NCI-H128 (cell line): ENCODE measurements around the gene TMEM63A.
"Not testable (repeated sequence)": the region's sequence is repeated elsewhere in the genome, so short reads cannot be mapped to it uniquely, and the experiment has no call there.

Source experiments
- DNase-seq: peaks from one replicate; lab custom pipeline; 2025; ENCODE audit not compliant: unreplicated experiment; lab: John Stamatoyannopoulos, UW

Gene TMEM63A

DNA sequence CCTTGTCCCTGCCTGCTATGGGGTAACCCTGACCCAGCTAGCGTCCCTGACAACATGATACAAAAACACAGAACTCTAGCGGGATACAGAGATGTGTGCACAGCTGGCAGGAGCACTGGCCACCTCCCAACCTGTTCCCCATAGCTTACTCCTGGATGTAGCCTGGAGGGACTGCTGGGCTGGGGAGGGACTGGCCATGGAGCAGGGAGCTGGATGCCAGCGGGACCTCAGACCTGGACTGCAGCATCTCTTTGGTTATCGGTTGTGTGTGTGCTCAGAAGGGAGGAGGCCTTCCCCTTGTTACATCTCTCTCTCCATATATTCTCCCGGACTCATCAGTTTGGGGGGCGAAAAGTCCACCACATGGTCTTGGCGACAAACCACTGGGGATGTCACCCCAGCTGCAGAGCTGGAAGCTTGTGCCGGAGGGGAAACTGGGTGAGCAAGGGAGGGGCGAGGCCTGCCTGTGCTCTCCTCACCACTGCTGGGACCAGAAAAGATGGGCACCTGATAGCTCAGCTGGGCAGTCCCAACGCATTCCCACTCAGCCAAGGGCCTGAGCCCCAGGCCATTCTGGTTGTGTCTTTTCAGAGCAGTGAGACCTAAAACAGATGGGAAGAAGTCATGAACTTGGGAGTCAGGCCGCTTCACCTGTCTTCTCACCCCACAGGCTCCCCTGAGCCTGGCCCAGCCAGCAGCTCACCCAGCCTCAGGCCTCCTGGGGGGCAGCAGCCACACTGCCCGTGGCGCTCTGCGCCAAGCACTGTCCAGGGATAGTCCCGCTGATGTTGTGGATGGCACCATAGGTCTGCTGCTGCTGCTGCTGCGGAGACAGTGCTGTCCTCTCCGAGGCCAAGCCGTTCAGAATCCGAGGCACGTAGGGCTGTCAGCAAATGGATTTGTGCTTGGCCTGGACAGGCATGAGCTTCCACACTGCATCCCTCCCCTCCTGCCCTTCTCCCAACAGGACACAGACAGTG lies 35.6 kb downstream of the TMEM63A start:
- no peak for DNase-seq

DNA sequence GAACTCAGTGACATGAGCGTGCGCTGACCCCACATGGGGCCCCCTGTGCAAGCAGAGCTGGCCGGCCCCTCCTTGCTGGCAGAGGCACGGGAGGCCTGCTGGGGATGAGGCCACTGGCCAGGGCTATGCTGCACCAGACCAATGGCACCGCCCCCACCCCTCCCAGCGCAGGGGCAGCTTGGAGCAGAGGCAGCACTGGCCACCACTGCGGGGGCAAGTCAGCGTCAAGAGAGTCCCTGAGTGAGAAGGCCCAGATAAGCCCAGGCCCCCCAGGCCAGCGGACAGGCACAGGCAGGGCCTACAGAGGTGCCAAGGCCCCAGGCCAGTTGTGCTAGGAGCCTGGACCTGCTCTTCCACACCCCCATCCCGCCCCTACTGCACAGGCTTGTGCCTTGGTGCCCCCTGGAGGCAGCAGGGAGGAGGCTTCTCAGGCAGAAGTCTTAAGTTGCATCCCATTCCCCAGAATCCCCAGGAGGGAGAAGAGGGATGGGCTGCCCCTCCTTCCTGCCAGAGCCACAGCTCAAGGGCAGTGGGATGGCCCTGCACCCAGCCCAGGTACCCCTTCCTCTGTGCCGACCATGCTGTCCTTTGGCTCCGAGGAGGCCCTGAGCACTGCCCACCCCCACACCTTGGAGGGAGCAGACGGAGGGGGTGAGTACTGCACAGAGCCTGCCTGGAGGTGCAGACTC lies 36.5 kb downstream of the TMEM63A start:
- peak; percentile 47 for DNase-seq

DNA sequence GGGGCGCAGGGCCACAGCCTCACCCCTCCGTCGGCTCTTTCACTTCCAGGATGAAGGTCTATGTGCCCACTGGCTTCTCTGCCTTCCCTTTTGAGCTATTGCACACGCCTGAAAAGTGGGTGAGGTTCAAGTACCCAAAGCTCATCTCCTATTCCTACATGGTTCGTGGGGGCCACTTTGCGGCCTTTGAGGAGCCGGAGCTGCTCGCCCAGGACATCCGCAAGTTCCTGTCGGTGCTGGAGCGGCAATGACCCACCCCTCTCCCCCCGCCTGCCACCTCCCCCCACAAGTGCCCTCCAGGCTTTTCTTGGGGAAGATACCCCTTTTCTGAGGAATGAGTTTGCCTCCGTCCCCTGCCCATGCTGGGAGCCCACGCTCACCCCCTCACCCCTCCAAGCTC lies 37.1 kb downstream of the TMEM63A start:
- no peak for DNase-seq

DNA sequence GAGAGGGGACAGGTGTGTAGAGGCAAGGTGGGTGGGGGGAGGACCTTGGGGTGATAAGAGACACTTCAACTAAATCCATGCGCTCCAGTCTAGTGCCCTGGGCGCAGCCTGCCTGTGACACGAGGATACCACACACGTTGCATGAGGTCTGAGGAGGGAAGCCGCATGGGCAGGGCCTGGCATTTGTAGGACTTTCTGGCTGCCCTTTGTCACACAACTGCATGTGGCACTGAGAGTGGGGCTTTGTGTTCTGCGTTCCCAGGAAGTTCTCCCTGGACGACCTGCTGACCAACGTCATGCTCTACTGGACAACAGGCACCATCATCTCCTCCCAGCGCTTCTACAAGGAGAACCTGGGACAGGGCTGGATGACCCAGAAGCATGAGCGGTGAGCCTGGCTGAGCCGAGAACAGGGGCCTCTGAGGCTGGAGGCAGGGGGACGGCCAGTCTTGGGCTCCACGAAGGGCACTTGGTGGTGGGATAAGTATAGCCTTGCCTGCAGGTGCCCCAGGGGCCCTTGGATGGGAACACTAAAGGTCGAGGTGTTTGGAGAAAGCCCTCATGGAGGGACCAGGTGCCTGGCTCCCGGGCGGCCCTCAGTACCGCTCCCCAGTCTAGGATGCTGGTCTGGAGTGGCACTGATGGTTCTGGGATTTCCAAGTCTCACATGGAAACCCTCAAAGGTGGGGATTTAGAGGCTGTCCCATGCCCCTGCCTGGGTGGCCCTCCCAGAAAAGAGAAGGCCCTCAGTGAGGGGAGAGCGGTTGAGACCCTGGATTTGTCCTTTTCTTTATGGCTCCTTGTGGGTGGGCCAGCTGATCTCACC lies 37.7 kb downstream of the TMEM63A start:
- DNase-seq = no peak

DNA sequence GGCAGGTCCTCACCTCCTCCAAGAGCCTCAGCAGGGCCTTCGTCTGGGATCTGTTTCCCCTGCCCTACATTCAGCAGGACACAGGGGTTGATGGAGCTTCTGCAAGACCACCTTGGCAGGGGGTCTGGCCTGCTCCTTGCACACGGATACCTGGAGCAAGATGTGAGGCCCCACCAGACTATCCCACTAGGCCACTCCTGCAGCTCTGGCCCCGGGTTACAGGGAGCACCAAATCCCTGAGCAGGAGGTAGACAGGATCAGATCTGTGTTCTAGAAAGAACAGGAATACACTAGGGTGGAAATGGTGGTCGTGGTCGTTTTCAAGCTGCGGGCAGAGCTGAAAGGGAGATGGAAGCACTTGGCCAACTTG lies 38.8 kb downstream of the TMEM63A start:
- no peak for DNase-seq

DNA sequence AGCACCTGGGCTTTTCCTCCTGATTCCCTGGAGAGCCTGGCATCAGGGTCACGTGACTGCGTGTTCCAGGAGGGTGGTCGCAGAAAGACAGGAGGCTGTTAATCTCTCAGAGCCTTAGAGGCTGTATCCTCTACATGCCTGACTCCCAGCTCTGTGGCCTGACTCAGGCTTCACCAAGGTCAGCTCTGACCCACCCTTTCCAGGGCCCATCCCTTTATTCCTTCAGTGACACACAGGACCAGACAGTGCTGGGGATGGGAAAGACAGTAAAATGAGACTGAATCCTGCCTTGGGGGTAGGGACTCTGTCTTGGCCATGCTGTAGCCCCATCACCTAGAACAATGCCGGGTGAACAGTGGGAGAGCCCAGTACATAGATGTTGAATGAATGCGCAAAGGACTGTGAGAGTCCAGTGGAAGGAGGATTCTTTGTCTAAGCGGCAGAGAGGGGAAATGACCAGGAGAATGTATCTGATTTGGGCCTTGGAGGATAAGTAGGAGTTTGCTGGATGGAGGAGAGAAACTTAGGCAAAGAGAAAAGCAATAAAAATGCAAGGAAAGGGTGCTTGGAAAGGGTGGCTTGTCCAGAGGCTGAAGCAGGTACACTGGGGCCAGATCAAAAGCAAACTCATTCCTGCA lies 39.3 kb downstream of the TMEM63A start:
- no peak for DNase-seq

DNA sequence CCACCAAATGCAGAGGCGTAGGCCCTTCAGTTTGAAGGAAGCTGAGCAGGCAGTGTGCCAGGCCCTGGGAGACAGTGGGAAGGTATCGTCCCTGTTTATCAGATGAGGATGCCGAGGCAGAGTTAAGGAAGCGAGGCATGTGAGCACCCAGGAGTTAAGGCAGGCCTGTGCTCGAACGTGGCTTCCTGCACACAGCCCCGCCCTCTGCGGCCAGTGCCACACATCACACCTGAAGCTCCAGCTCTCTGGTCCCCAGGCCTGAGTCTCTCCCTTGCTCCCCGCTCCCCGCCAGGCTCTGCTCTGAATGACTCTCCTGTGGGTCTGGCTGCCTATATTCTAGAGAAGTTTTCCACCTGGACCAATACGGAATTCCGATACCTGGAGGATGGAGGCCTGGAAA lies 40.1 kb downstream of the TMEM63A start:
- DNase-seq = no peak

DNA sequence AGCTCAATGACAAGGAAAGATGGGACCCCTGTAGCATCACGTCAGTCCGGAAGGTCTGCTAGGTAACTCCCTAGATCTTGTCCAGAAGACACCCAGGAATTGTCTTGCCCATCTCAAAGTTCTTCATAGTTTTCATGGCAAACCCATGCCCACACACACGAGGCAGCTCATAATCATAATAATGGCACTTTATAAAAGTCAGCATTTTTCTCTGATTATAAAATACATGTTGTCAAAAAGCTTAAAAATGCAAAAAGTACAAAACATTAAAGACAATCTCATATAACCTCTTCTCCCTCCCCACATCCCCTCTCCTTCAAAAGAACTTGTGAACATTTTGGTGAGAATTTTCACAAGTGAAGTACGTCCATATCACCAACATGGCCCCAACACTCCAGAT lies 41.5 kb downstream of the TMEM63A start:
- DNase-seq = no peak

DNA sequence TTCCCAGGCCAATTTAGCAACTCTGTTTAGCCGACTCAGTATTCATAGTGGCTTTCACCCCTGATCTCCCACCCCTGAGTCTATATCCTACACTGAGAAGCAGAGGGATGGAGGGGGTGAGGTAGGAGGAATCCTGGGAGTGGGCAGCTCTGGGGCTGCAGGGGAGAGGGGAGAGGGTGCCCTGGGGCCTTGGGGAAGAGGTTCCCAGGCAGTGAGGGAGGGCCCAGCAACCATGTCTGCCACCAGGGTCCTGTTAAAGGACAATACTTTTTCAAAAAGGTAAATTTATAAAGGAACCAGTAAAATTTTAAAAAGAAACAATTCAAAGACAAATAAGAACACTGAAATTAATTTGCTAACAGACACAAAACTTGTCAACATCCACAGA lies 42.0 kb downstream of the TMEM63A start:
- no peak for DNase-seq

DNA sequence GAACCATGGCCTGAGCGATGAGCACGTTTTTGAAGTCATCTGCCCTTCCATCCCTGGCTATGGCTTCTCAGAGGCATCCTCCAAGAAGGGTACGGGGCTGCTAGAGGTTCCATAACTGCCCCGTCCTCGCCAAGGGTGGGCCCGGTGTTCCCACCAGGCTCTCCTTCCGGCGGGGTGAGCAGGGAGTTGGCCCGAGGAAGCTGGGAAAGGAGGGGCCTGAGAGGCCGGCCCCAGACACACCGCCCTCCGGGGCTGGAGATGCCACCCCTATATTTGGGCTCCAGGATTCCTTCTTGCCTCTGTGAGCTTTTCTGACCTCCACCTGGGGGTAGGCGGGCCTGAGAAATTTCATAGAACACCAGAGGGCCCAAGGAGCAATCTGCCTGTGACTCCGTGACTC lies 43.4 kb downstream of the TMEM63A start:
- no peak for DNase-seq

DNA sequence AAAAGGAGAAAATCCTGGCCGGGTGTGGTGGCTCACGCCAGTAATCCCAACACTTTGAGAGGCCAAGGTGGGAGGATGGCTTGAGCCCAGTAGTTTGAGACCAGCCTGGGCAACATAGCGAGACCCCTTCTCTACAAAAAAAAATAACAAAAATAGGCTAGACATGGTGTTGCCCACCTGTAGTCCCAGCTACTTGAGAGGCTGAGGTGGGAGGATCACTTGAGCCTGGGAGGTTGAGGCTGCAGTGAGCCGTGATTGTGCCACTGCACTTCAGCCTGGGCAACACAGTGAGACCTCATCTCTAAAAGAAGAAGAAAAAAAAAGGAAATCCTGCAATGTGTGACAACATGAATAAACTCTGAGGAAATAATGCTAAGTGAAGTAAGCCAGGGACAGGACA lies 45.9 kb downstream of the TMEM63A start:
- not testable (repeated sequence) for DNase-seq

DNA sequence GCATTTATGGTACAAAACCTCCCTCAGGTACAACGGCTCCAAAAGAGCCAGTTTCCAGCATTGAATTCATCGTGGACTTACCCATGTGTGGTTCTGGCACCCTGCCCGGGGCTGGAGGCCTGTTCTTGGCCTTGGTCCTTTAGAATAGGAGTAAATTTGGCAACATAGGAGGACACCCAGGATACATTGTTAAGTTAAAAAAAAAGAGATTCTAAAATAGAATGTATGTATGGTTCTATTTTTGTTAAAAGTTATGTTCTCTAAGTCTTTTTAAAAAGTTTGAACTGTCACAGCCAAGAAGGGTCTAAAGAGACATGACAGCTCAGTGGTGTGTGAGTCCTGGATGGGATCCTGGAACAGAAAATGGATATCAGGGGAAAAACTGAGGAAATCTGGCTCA lies 46.3 kb downstream of the TMEM63A start:
- DNase-seq = no peak

DNA sequence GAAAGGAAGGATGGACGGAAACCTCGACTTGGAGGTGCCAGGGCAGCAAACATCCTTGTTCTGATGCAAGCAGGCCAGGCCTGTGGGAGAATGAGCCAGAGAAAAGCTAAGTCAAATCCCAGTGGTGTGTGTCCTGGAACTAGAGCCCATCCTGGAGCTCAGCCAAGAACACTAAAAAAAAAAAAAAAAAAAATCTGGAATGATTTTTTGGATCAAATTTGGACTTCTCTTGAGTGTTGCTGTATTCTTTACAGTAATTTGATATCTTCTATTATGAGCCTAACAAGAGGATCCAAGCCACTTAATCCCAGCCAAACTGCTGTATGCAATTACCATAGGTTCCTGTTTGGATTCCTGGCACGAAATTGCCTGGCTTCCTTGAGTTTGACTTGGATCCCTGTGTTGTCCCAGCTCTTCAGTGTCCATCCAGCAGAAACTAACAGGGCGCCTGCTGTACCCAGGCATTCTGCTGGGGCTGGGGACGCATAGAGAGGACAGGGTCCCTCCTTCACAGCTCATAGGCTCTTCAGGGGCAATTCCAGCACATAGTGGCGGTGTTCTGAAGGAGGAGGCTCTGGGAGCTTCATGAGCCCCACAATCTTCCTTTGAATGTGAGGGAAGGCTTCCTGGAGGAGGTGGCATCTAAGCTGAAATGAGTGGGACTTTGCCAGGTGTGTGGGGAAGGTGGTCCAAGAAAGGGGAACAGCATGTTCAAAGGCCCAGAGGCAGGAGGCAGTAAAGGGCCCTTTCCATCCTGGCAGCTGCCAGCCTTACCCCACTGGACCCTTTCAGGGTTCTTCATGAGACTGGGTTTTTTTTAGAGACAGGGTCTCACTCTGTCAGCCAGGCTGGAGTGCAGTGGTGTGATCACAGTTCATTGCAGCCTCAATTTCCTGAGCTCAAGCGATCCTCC lies 47.5 kb downstream of the TMEM63A start:
- peak; percentile 20 for DNase-seq

DNA sequence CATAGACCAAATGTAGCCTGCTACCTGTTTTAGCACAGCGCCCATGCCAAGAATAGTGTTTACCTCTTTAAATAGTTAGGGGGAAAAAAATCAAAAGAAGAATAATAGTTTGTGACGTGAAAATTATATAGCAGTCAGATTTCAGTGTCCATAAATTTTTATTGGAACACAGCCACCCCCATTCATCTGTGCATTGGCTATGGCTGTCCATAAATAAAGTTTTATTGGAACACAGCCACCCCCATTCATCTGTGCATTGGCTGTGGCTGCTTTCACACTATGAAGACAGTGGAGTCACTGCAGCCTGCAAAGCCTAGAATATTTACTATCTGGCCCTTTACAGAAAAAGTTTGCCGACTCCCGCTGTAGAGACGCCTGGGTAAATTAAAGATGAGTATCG lies 51.3 kb downstream of the TMEM63A start:
- DNase-seq = no peak

DNA sequence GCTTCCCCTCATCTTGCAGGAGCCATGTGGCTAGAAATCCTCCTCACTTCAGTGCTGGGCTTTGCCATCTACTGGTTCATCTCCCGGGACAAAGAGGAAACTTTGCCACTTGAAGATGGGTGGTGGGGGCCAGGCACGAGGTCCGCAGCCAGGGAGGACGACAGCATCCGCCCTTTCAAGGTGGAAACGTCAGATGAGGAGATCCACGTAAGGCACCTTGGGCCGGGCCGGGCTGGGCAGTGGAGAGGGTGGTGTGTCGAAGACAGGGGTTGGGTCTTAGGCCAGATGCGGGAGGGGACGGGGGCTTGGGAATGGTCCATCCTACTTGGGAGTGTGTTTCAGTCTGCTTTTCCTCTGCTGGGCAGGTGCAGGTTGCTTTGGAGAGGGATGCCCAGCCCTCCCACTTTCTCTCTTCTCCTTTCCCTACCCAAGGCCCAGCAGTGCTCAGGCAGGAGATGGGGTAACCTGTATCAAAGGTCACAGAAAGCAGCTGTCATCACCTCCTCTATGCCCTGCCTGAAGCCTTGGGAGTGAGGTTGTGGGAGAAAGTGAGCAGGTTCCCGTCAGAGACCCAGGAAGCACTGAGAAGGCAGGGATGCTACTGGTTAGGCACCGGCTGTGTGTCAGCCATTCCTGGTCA lies 53.4 kb downstream of the TMEM63A start:
- no peak for DNase-seq

DNA sequence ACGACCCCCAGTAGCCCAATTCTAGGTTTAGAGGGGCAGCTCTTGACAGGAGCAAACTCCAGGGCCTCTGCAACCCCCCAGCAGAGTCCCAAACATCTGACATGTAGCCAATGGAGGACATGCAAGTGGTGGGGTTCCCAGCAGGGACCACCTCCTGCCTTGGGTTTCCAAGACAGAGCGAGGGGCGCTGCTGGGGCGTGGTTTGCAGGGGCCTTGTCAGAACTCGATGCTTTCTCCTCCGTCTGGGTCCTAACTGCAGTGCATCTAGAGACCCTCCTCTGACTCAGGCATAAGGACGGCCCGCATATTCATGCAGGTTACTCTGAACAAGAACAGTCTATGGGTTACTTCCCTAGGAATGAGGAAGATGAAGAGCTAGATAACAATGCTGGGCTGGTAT lies 55.1 kb downstream of the TMEM63A start:
- DNase-seq = no peak

DNA sequence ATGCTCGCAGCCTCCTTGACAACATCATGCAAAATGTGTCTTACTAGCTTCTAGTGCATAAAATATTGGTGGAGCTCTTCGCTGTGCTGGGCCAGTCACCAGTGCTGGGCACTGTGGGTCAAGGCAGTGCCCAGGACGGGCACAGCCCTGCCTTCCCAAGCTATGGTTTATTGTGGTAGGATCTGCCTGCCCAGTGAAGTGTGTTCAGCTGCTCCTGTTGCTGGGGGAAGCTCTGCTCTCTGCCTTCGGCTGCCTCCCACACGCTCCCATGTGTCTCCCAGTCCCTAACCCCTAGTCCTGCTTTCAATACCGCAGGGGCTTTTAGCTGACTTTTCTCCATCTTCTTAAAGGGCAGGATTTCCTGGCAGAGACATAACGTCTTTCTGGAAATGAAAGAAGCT lies 56.6 kb downstream of the TMEM63A start:
- no peak for DNase-seq

DNA sequence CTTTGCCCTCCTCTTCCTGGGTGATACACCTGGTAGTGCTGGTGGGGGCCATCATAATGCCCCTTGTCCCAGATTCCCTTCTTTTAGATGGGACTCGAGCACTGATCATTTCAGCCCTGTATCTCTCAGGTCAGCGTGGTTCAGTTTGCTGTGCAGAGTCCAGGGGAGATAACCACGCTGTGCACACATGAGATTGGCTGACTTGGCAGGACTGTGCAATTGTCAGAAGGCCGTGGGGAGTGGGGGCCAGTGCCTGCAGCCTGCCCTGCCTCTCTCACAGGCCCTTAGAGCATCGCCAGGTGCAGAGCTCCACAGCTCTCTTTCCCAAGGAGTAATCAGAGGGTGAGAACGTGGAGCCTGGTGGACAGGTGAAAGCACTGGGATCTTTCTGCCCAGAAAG lies 57.1 kb downstream of the TMEM63A start:
- DNase-seq = peak; percentile 58

DNA sequence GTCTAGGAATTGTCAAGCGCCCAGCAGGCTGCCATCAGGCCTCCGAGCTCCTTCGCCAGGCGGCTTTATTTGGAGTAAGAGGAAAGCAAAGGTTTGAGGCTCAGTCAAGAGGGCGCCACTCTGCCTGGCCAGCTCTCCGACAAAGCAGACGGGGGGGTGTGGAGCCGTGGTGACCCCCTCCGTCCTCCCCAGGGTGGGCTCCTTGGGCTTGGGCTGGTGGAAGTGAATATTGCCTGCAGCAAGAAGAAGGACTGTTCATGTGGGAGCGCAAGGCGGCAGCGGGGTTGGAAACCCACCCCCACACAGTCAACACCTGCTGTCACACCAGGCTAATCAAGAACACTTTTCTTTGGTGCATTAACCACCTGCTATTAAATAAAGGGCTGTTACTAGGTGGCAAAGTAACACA lies 57.6 kb downstream of the TMEM63A start:
- peak; percentile 76 for DNase-seq
